Gastroesophageal sphincter (tissue), 4 donors: Measurements from ENCODE around the gene EPHA6. TPM values are rescaled to one million over a fixed set of nuclear protein-coding genes. Genes with fewer than 3 reads are reported as not detected.

Source experiments
- ATAC-seq: fragments of 150-250 bp; one replicate; pipeline ENCODE4 v1.9.1; 2016; ENCODE audit warnings: mild to moderate bottlenecking, moderate library complexity
- H3K27ac ChIP-seq, 4 donors: fragments of 200-600 bp; sonication (generic) in 3 of 4; 1 replicate in 3 of 4; 2 replicates in 1 of 4; pipeline ENCODE4 v1.5.1; 2016 to 2019
- H3K27me3 ChIP-seq: fragments of 200-600 bp; sonication (generic); one replicate; pipeline ENCODE4 v1.5.1; 2019
- H3K36me3 ChIP-seq, 2 donors: fragments of 200-600 bp; sonication (generic); one replicate each; pipeline ENCODE4 v1.5.1; 2019; ENCODE audit warnings: control low read depth in 1 of 2
- H3K4me1 ChIP-seq, 3 donors: fragments of 200-600 bp; sonication (generic); 1 replicate in 2 of 3; 2 replicates in 1 of 3; pipeline ENCODE4 v1.5.1; 2016 to 2019; ENCODE audit warnings: control low read depth in 2 of 3
- H3K4me3 ChIP-seq, 2 donors: fragments of 200-600 bp; sonication (generic); one replicate each; pipeline ENCODE4 v1.5.1; 2019; ENCODE audit warnings: mild to moderate bottlenecking in 1 of 2, moderate library complexity in 1 of 2
- H3K9me3 ChIP-seq, 3 donors: fragments of 200-600 bp; sonication (generic); one replicate each; pipeline ENCODE4 v1.5.1; 2017 to 2019; ENCODE audit warnings: control low read depth in 2 of 3
- EP300 ChIP-seq: sonication (generic); formaldehyde crosslinking; IDR thresholded peaks from one replicate; pipeline ENCODE4 v1.6.1; 2017; ENCODE audit warnings: antibody characterized with exemption, mild to moderate bottlenecking
- POLR2A ChIP-seq, 2 donors: fragments of 450-650 bp; IDR thresholded peaks; one replicate each; pipeline ENCODE4 v1.6.1; 2017; ENCODE audit warnings: antibody characterized with exemption in 2 of 2, mild to moderate bottlenecking in 2 of 2, moderate library complexity in 1 of 2
- POLR2AphosphoS5 ChIP-seq: sonication (generic); formaldehyde crosslinking; IDR thresholded peaks from one replicate; pipeline ENCODE4 v1.6.1; 2017; ENCODE audit warnings: antibody characterized with exemption
- WGBS, 2 donors: methylation state at CpG; one replicate each; pipeline ENCODE4 v1.1.5; 2018; ENCODE audit warnings: low coverage in 1 of 2; 5-methylcytosine and 5-hydroxymethylcytosine counted together
- total RNA-seq, 4 donors: library from RNA; depleted of rRNA; stranded (reverse); fragments of >200 nt; gene quantifications; one replicate each; pipeline ENCODE4 v1.1.0, GENCODE V29; 2016
- TF ChIP-seq, protein P1 (sequence below), 4 experiments: fragments of 200-600 bp in 2 of 4; fragments of 450-650 bp in 2 of 4; sonication (generic) in 1 of 4; IDR thresholded peaks; one replicate each; pipeline ENCODE4 v1.5.1; 2017 to 2019; ENCODE audit warnings: antibody characterized with exemption in 4 of 4, mild to moderate bottlenecking in 2 of 4, moderate library complexity in 2 of 4

EPHA6 gene
- total RNA-seq, 4 donors from 2014 or later: 1.6 to 4.2 (median 2.9) TPM

DNA sequence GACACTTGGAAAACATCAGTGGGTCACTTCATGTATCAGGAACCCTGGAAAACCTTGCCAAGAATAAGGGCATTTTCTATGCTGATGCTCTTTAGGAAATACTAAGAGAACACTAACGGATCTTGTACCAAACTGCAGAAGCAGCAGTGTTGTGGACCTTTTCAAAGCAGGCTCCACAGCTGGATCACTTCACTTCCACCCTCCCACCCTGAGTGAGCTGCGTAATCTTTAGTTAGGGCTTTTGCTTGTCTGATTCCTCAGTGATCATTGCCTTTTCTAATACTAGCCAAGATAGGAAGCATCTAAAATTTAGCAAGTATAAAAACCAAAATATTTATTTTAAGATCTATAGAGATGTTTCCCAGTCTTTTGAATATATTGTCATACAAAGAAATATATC, 229.0 kb downstream of the EPHA6 start:
- ATAC-seq: no peak

DNA sequence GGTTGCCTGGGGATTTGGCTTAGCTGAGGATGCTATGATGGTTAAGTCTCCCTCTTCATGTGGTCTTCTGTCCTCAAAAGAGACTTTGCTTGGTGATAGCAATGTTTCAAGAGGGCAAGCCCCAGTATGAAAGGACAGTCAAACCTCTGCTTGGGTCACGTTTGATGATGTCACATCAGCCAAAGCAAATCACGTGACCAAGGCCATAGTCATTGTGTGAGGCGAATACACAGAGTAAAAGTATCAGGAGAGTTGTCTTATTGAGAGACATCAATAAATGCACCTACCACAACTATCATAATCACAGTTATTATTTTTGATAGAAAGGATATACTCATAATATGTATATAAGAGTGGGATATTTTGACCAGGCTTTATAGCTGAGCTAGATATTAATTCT, 243.0 kb downstream of the EPHA6 start:
- Histone ChIP-seq H3K36me3 (no peaks in the 10 kb centered on the region), H3K4me3 (no peak overlapping the region), H3K9me3 (peaks cover 0 to 11% (median 0%) of the 10 kb centered on the region in 3 donors), H3K4me1 (no peaks in the 10 kb centered on the region), H3K27ac (no peak overlapping the region), H3K27me3 (no peaks in the 10 kb centered on the region)
- TF ChIP-seq POLR2A (IDR thresholded peaks at IDR 0.05): no peak
- no peak for TF ChIP-seq EP300
- no peak for TF ChIP-seq POLR2AphosphoS5
- TF ChIP-seq, protein P1, sequence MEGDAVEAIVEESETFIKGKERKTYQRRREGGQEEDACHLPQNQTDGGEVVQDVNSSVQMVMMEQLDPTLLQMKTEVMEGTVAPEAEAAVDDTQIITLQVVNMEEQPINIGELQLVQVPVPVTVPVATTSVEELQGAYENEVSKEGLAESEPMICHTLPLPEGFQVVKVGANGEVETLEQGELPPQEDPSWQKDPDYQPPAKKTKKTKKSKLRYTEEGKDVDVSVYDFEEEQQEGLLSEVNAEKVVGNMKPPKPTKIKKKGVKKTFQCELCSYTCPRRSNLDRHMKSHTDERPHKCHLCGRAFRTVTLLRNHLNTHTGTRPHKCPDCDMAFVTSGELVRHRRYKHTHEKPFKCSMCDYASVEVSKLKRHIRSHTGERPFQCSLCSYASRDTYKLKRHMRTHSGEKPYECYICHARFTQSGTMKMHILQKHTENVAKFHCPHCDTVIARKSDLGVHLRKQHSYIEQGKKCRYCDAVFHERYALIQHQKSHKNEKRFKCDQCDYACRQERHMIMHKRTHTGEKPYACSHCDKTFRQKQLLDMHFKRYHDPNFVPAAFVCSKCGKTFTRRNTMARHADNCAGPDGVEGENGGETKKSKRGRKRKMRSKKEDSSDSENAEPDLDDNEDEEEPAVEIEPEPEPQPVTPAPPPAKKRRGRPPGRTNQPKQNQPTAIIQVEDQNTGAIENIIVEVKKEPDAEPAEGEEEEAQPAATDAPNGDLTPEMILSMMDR (IDR thresholded peaks at IDR 0.05): no peak
- 92% methylated on average over 2 to 3 of the region's 3 CpGs for WGBS, 2 donors
- no peak for ATAC-seq

More for the DNA sequence above, 229.0 kb downstream of the EPHA6 start:
- no peak overlapping the region for H3K4me3 ChIP-seq
- no peak overlapping the region for H3K27ac ChIP-seq
- H3K27me3 ChIP-seq: no peaks in the 10 kb centered on the region
- H3K4me1 ChIP-seq: no peaks in the 10 kb centered on the region
- H3K36me3 ChIP-seq: no peaks in the 10 kb centered on the region
- no peak for TF ChIP-seq EP300
- no peak for TF ChIP-seq POLR2AphosphoS5
- TF ChIP-seq, protein P1 (IDR thresholded peaks at IDR 0.05): no peak
- TF ChIP-seq POLR2A (IDR thresholded peaks at IDR 0.05): no peak
- no peaks in the 10 kb centered on the region for H3K9me3 ChIP-seq
- 57% methylated on average over 2 of the region's 2 CpGs; no CpG with 5 or more reads in 1 of the 2 donors for WGBS, 2 donors

GRCh38 chr3:97059168-97059567, 244.8 kb downstream of the EPHA6 start:
- WGBS, 2 donors: 70 to 94% methylated on average over 1 of the region's 1 CpG
- Histone ChIP-seq H3K4me3 (no peak overlapping the region), H3K27me3 (no peaks in the 10 kb centered on the region)

GRCh38 chr3:97066531-97066930, 252.1 kb downstream of the EPHA6 start:
- Histone ChIP-seq H3K27ac (no peak overlapping the region), H3K36me3 (no peaks in the 10 kb centered on the region), H3K27me3 (no peaks in the 10 kb centered on the region), H3K4me3 (no peak overlapping the region), H3K9me3 (peaks cover 0 to 15% (median 0%) of the 10 kb centered on the region in 3 donors), H3K4me1 (no peaks in the 10 kb centered on the region)
- ATAC-seq: no peak
- TF ChIP-seq, protein P1 (IDR thresholded peaks at IDR 0.05): no peak
- TF ChIP-seq POLR2A (IDR thresholded peaks at IDR 0.05) (no peak), EP300 (no peak), POLR2AphosphoS5 (no peak)
- WGBS, 2 donors: 33 to 54% methylated on average over 1 of the region's 1 CpG

More at GRCh38 chr3:97059168-97059567, 244.8 kb downstream of the EPHA6 start:
- Histone ChIP-seq H3K4me1 (no peaks in the 10 kb centered on the region), H3K27ac (no peak overlapping the region), H3K9me3 (peaks cover 0 to 17% (median 0%) of the 10 kb centered on the region in 3 donors), H3K36me3 (no peaks in the 10 kb centered on the region)
- no peak for ATAC-seq
- TF ChIP-seq, protein P1 (IDR thresholded peaks at IDR 0.05): no peak
- TF ChIP-seq POLR2A (IDR thresholded peaks at IDR 0.05) (no peak), EP300 (no peak), POLR2AphosphoS5 (no peak)

DNA sequence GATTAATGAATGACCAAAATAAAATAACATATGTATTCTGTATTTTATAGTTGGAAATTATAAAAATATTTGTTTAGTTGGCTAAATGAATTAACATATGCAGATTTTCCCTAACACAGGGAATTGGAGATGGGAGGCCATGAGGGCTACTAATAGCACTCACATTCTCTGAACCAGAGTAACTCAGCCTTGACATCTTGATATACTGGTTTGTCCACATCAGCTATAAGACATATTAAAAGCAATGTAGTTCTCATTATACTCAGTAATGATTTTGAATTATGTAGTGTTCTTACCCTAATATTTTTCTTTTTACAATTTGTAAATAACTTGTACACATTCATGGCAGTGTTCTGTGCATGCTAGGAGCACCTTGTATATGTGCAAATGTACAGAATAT, 255.9 kb downstream of the EPHA6 start:
- Histone ChIP-seq H3K4me3 (no peak overlapping the region), H3K27ac (no peak overlapping the region), H3K9me3 (no peaks in the 10 kb centered on the region), H3K4me1 (no peaks in the 10 kb centered on the region), H3K27me3 (no peaks in the 10 kb centered on the region), H3K36me3 (no peaks in the 10 kb centered on the region)
- ATAC-seq: no peak
- TF ChIP-seq POLR2A (IDR thresholded peaks at IDR 0.05) (no peak), POLR2AphosphoS5 (no peak), EP300 (no peak)
- TF ChIP-seq, protein P1 (IDR thresholded peaks at IDR 0.05): no peak
